ENCODE measurements around the gene ATP5MG.
"Not testable (repeated sequence)": the region's sequence is repeated elsewhere in the genome, so short reads cannot be mapped to it uniquely, and the experiment has no call there.

Gene ATP5MG

GRCh38 chr11:118406599-118407166, 5.3 kb downstream of the ATP5MG start:
- DNase-seq (ENCODE audit: extremely low read depth in 1 of 2, low read depth in 1 of 2) = no peak

GRCh38 chr11:118410055-118410745, 8.8 kb downstream of the ATP5MG start:
- no peak for DNase-seq (ENCODE audit: extremely low read depth in 1 of 2, low read depth in 1 of 2)

- no peak for DNase-seq (ENCODE audit: extremely low read depth in 1 of 2, low read depth in 1 of 2)
Measured at GRCh38 chr11:118411530-118411929, 10.1 kb downstream of the ATP5MG start.

GRCh38 chr11:118412921-118413320, 11.5 kb downstream of the ATP5MG start:
- DNase-seq (ENCODE audit: extremely low read depth in 1 of 2, low read depth in 1 of 2) = no peak

GRCh38 chr11:118415062-118415738, 13.8 kb downstream of the ATP5MG start:
- DNase-seq (ENCODE audit: extremely low read depth in 1 of 2, low read depth in 1 of 2) = no peak

- DNase-seq (ENCODE audit: extremely low read depth in 1 of 2, low read depth in 1 of 2) = no peak
Measured at GRCh38 chr11:118415739-118416068, 14.3 kb downstream of the ATP5MG start.

GRCh38 chr11:118416900-118417299, 15.5 kb downstream of the ATP5MG start:
- DNase-seq (ENCODE audit: extremely low read depth in 1 of 2, low read depth in 1 of 2) = not testable (repeated sequence)

- DNase-seq (ENCODE audit: extremely low read depth in 1 of 2, low read depth in 1 of 2) = no peak
Measured at GRCh38 chr11:118417801-118418200, 16.4 kb downstream of the ATP5MG start.

GRCh38 chr11:118418766-118419165, 17.4 kb downstream of the ATP5MG start:
- no peak for DNase-seq (ENCODE audit: extremely low read depth in 1 of 2, low read depth in 1 of 2)

- no peak for DNase-seq (ENCODE audit: extremely low read depth in 1 of 2, low read depth in 1 of 2)
Measured at GRCh38 chr11:118427707-118428106, 26.3 kb downstream of the ATP5MG start.

- no peak for DNase-seq (ENCODE audit: extremely low read depth in 1 of 2, low read depth in 1 of 2)
Measured at GRCh38 chr11:118430956-118431355, 29.6 kb downstream of the ATP5MG start.

GRCh38 chr11:118434123-118434552, 32.7 kb downstream of the ATP5MG start:
- no peak for DNase-seq (ENCODE audit: extremely low read depth in 1 of 2, low read depth in 1 of 2)

- DNase-seq (ENCODE audit: extremely low read depth in 1 of 2, low read depth in 1 of 2) = peak in 1 of 2 donors; percentile 14
Measured at GRCh38 chr11:118434553-118435289, 33.3 kb downstream of the ATP5MG start.

GRCh38 chr11:118435290-118435892, 34.0 kb downstream of the ATP5MG start:
- DNase-seq (ENCODE audit: extremely low read depth in 1 of 2, low read depth in 1 of 2) = peak; percentile 47 to 68

- DNase-seq (ENCODE audit: extremely low read depth in 1 of 2, low read depth in 1 of 2) = peak; percentile 85 to 91
Measured at GRCh38 chr11:118435893-118436624, 34.7 kb downstream of the ATP5MG start, which contains the start of gene KMT2A. Gene KMT2A, plus strand, starts transcription at chr11:118436492. Its CDS starts 21 bp downstream, at chr11:118436513.

GRCh38 chr11:118436639-118437207, 35.3 kb downstream of the ATP5MG start:
- DNase-seq (ENCODE audit: extremely low read depth in 1 of 2, low read depth in 1 of 2) = peak; percentile 23 to 25

GRCh38 chr11:118437208-118438125, 36.1 kb downstream of the ATP5MG start:
- DNase-seq (ENCODE audit: extremely low read depth in 1 of 2, low read depth in 1 of 2) = peak in 1 of 2 donors; percentile 9

- peak; percentile 9 to 30 for DNase-seq (ENCODE audit: extremely low read depth in 1 of 2, low read depth in 1 of 2)
Measured at GRCh38 chr11:118438314-118438931, 37.0 kb downstream of the ATP5MG start.
